ENCODE measurements around the gene ISY1. TPM values are rescaled to one million over a fixed set of nuclear protein-coding genes. Genes with fewer than 3 reads are reported as not detected.
"Not testable (repeated sequence)": the region's sequence is repeated elsewhere in the genome, so short reads cannot be mapped to it uniquely, and the experiment has no call there.

ISY1 gene
- total RNA-seq, 2 experiments from 2014 or later: 56.9 to 60.9 TPM

DNA sequence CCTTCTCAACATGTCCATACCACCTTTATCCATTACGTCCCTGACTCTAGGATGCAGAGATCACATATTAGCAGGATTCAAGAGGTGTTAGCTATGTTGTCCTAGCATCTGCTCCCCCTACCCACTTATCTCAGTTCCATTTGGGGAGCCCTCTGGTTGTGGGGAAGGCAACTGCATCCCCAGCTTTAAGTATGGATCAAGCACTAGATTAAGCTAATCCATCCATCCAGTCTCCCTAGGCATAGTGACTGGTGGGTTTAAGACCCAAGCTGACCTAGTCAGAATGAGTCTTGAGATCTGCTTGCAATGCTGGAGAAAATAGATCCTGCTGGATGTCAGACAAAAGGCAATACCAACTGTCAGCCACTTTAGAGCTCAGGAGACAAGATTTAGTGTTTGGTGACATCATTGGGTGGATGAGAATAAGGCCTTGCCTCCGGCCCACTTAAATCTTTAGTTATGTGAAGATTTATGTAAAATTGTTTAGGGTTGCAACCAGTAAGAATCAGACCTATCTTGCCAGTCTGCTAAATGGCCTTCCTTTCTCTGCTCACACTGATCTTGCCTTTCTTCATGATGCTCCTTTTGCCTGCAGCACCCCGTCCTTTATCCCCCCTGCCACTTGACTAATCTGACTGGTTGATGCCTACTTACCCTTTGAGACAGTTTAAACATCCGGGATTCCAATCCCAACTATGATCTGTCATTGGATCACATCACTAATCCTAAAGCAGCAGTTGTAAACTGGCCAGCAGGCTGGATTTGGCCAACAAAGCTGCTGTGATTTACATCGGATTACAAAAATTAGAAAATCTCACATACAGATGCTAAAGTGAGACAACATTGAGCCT, 2.1 kb upstream of the ISY1 start:
- Mint-ChIP-seq H3K4me3 (peak overlapping the region; percentile 95), H3K27ac (peak overlapping the region; percentile 98), H3K4me1 (peaks cover 41% of the 10 kb centered on the region), H3K9me3 (no peaks in the 10 kb centered on the region), H3K36me3 (ENCODE audit: low read depth) (peaks cover 36% of the 10 kb centered on the region), H3K27me3 (no peaks in the 10 kb centered on the region)
- ChIA-PET POLR2A (interaction anchor here (0.8 kb wide), 1 partner anchor 36 kb away, joined by 4 read pairs; no protein-coding TSS in a partner anchor), CTCF (interaction anchor here (0.7 to 3.2 kb wide), 17 partner anchors 9 to 193 kb away, joined by 3 to 48 read pairs (median 5); partner anchors contain the start of genes CNBP and COPG1)
- DNase-seq: peak; percentile 22

DNA sequence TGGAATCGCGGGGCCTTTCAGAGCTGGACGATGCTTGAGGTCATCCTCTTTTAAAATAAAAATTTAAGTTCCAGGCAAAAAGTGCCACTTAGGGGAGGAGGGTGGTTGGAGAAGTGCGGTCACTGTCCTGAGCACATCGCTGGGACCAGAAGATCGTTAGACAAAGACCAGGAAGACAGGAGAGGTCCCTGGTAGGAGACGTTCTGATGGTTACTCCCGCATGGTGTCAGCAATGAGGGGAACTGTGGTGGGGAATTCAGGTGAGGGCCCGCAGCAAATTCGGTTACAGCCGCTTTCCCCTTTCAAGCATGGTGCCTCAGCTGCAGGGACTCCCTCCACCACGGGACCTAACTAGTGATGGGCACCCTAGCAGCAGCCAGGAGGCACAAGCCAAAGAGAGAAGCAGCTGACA, 1.0 kb upstream of the ISY1 start:
- Mint-ChIP-seq H3K4me1 (peaks cover 39% of the 10 kb centered on the region), H3K4me3 (peak overlapping the region; percentile 95), H3K27ac (peak overlapping the region; percentile 98), H3K9me3 (no peaks in the 10 kb centered on the region), H3K36me3 (ENCODE audit: low read depth) (peaks cover 34% of the 10 kb centered on the region), H3K27me3 (no peaks in the 10 kb centered on the region)
- POLR2A ChIA-PET: interaction anchor here (1.0 kb wide), 1 partner anchor 84 kb away, joined by 9 read pairs; no protein-coding TSS in a partner anchor
- CTCF ChIA-PET: interaction anchor here (0.7 to 3.2 kb wide), 23 partner anchors 8 to 512 kb away, joined by 3 to 48 read pairs (median 5); partner anchors contain the start of genes CNBP, COPG1 and RAB43
- DNase-seq: peak; percentile 43

DNA sequence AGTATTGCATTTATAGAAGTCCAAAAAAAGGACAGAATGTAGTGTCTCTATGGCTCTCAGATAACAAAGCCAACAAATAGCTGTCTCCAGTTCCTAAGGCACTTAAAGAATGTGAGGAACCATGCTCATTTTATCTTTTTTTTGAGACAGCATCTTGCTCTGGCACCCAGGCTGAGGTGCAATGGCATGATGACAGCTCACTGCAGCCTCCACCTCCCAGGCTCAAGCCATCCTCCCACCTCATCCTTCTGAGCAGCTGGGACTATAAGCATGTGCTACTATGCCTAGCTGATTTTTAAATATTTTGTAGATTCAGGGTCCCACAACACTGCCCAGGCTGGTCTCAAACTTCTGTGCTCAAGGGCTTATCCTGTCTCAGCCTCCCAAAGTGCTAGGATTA, 16.1 kb downstream of the ISY1 start:
- Mint-ChIP-seq H3K27ac (no peak overlapping the region), H3K4me1 (peaks cover 3% of the 10 kb centered on the region), H3K4me3 (no peak overlapping the region), H3K36me3 (ENCODE audit: low read depth) (peaks cover 31% of the 10 kb centered on the region), H3K27me3 (no peaks in the 10 kb centered on the region), H3K9me3 (no peaks in the 10 kb centered on the region)
- ChIA-PET CTCF (interaction anchor here (0.6 to 2.3 kb wide), 4 partner anchors 11 to 138 kb away, joined by 3 to 5 read pairs (median 3); no protein-coding TSS in a partner anchor), POLR2A (no interaction called here)
- no peak for DNase-seq

DNA sequence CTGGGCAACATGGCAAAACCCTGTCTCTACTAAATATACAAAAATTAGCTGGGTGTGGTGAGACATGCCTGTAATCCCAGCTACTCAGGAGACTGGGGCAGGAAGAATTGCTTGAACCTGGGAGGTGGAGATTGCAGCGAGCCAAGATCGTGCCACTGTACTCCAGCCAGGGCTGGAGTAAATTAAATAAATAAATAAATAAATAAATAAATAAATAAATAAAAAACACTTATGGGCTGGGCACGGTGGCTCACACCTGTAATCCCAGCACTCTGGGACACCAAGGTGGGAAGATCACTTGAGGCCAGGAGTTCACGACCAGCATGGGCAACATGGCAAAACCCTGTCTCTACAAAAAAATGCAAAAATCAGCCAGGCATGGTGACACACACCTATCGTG, 19.9 kb downstream of the ISY1 start:
- H3K27ac Mint-ChIP-seq, H3K27me3 Mint-ChIP-seq, CTCF ChIA-PET, DNase-seq, POLR2A ChIA-PET, H3K9me3 Mint-ChIP-seq, H3K4me1 Mint-ChIP-seq, H3K4me3 Mint-ChIP-seq: not testable (repeated sequence)
- peaks cover 26% of the 10 kb centered on the region for H3K36me3 Mint-ChIP-seq (ENCODE audit: low read depth)

DNA sequence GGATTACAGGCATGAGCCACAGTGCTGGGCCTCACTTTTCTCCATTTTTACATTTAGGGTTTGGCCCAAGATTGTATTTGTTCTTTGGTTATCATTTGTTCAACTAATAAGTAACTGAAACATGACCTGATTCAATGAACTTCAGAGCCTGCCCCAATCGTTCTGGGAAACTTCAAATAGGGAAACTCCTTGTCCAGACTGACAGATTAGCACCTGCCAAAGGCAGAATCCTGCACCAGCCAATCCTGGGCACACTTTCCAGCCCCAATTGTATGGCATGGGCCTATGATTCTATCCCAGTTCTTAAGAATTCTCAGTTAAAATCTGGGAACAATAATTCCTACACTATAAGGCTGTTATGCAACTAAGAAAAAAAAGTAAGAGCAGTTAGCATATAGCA, 21.0 kb downstream of the ISY1 start:
- Mint-ChIP-seq H3K4me3 (no peak overlapping the region), H3K4me1 (no peaks in the 10 kb centered on the region), H3K27me3 (no peaks in the 10 kb centered on the region), H3K36me3 (ENCODE audit: low read depth) (peaks cover 18% of the 10 kb centered on the region), H3K9me3 (no peaks in the 10 kb centered on the region), H3K27ac (no peak overlapping the region)
- CTCF ChIA-PET: no interaction called here
- no peak for DNase-seq
- POLR2A ChIA-PET: no interaction called here

DNA sequence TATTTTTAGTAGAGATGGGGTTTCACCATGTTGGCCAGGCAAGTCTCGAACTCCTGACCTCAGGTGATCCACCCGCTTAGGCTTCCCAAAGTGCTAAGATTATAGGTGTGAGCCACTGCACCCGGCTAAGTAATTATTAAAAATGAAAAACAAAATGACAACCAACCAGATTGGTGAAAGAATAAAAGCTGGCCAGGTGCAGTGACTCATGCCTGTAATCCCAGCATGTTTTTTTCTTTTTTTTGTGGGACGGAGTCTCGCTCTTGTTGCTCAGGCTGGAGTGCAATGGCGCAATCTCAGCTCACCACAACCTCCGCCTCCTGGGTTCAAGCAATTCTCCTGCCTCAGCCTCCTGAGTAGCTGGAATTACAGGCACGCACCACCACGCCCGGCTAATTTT, 24.6 kb downstream of the ISY1 start:
- CTCF ChIA-PET: interaction anchor here (1.0 kb wide), 1 partner anchor 30 kb away, joined by 3 read pairs; no protein-coding TSS in a partner anchor
- H3K27me3 Mint-ChIP-seq, H3K4me1 Mint-ChIP-seq, H3K9me3 Mint-ChIP-seq, H3K27ac Mint-ChIP-seq, DNase-seq, POLR2A ChIA-PET, H3K4me3 Mint-ChIP-seq: not testable (repeated sequence)
- H3K36me3 Mint-ChIP-seq (ENCODE audit: low read depth): peaks cover 39% of the 10 kb centered on the region

DNA sequence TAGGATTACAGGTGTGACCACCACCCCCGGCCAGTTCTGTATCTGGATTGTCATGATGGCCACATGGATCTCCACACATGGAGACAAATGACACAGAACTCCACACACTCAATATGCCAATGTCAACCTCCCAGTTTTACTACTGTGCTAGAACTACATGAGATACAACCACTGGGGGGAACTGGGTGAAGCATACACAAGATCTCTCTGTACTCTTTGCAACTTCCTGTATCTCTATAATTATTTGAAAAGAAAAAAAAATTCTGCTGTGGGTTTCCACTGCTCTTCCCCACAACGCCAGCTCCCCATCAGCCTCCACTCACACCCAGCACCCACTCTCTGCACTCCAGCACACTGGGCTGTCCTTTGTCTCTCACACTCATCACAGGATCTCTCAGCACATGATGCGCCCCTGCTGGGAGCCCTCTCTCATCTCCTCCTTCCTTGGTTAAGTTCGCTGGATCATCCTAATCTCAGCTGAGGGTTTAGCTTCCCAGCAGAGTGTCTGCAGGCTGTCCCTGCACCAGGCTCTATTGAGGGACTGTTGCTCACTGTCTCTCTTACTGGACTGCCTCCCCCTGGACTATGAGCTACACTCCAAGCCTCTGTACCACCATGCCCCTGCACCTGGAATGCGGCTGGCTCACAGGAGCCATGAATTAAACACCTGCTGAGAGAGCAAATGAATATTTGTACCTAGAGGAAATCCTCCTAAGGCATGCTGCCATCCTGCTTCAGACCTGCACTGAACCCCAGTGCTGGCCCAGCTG, 28.6 kb downstream of the ISY1 start:
- Mint-ChIP-seq H3K27ac (peak overlapping the region; percentile 15), H3K27me3 (no peaks in the 10 kb centered on the region), H3K36me3 (ENCODE audit: low read depth) (peaks cover 42% of the 10 kb centered on the region), H3K4me3 (no peak overlapping the region), H3K4me1 (peaks cover 7% of the 10 kb centered on the region), H3K9me3 (no peaks in the 10 kb centered on the region)
- no peak for DNase-seq
- CTCF ChIA-PET: interaction anchor here (1.3 to 2.9 kb wide), 4 partner anchors 10 to 113 kb away, joined by 3 to 9 read pairs (median 4); partner anchors contain the start of gene RAB43
- POLR2A ChIA-PET: no interaction called here

DNA sequence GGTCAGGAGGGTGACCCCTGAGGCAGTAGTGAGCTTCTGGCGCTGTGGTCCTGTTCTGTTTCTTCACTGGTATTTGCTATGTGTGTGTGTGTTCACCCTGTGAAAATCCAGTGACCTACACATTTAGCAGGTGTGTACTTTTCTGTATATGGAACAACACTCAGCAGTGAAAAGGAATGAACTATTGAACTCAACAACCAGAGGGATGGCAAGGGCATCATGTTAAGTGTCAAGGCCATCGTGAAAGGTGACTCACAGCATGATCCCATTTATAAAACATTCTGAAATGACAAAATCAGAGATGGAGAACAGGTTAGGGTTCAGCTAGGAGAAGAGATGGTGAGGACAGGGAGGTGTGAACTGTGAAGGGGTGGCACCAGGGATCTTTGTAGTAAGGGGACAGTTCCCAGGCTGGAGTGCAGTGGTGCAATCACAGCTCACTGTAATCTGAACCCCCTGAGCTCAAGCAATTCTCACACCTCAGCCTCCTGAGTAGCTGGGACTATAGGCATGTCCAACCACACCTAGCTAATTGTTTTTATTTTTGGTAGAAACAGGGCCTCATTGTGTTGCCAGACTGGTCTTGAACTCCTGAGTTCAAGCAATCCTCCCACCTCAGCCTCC, 29.3 kb downstream of the ISY1 start:
- H3K9me3 Mint-ChIP-seq: no peaks in the 10 kb centered on the region
- ChIA-PET POLR2A (interaction anchor here (0.6 kb wide), 2 partner anchors 26 to 94 kb away, joined by 4 to 7 read pairs; no protein-coding TSS in a partner anchor), CTCF (interaction anchor here (1.3 to 2.9 kb wide), 4 partner anchors 9 to 114 kb away, joined by 3 to 9 read pairs (median 4); partner anchors contain the start of gene RAB43)
- H3K4me1 Mint-ChIP-seq: peaks cover 8% of the 10 kb centered on the region
- DNase-seq: no peak
- H3K27me3 Mint-ChIP-seq: no peaks in the 10 kb centered on the region
- peaks cover 41% of the 10 kb centered on the region for H3K36me3 Mint-ChIP-seq (ENCODE audit: low read depth)
- H3K4me3 Mint-ChIP-seq: no peak overlapping the region
- peak overlapping the region; percentile 15 for H3K27ac Mint-ChIP-seq

DNA sequence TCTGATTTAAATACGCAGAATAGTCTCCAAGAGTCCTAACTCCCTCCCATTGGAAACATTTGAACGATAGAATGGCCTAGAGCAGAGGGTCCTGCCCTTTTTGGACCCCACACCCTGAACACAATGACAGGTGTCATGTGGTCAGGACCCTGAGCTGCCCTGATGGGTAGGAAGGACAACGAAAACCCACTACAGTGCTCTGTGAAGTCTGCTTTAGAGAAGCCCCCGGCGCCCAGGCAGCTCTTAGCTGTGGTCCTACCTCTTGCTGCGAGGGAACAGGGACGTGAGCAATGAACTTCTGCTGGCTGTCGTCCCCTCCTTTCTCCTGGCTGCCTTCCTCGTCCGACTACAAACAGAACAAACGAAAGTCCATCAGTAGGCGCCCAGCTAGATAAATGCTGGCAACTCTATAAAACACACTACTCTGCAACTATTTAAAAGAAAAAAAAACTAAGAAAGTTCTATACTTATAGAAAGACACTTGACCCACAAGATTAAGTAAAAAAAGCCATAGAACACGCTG, 30.5 kb downstream of the ISY1 start:
- ChIA-PET POLR2A (no interaction called here), CTCF (interaction anchor here (1.1 to 2.9 kb wide), 2 partner anchors 9 to 171 kb away, joined by 3 to 9 read pairs; partner anchors contain the start of gene RAB43)
- Mint-ChIP-seq H3K4me1 (peaks cover 8% of the 10 kb centered on the region), H3K36me3 (ENCODE audit: low read depth) (peaks cover 41% of the 10 kb centered on the region), H3K9me3 (no peaks in the 10 kb centered on the region), H3K4me3 (no peak overlapping the region), H3K27ac (no peak overlapping the region), H3K27me3 (no peaks in the 10 kb centered on the region)
- DNase-seq: no peak

DNA sequence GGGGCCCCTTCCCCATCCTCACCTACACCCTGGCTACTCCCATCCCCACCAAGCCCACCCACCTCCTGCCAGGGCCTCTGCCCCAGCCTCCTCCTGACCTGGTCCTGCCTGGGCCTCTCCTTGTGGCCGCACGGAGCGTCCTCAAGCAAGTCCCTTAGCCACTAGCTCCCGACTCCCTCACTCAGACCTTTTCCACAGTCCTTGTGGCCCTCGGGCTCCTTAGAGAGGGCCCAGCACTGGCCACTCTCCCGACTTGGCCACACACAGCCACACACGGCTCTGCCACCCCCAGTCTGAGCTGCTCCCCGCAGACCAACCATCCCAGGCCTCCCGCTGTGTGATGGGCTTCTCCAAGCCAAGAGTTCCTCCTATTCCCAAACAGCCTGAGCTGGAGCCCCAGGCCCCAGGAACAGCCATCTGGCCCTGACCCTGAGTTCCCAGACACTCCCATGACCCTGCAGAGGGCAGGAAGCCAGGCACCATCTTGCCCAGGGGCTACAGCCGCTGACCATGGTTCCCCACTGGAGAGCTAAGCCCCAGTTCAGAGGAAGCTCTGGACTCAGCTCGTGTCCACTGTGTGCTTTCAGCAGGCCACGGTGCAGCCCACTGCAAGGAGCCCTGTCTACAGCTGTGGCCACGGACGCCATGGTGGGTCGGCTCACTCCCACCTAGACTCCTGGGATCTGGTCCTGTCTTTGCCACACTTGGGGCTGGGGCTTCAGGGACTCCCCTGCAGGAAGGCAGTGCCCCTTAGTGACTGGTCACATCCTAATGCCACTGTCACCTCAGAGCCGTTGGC, 32.3 kb downstream of the ISY1 start:
- no peak overlapping the region for H3K27ac Mint-ChIP-seq
- no peaks in the 10 kb centered on the region for H3K9me3 Mint-ChIP-seq
- H3K4me3 Mint-ChIP-seq: no peak overlapping the region
- H3K27me3 Mint-ChIP-seq: no peaks in the 10 kb centered on the region
- POLR2A ChIA-PET: no interaction called here
- CTCF ChIA-PET: interaction anchor here (0.6 to 1.2 kb wide), 2 partner anchors 41 to 120 kb away, joined by 3 read pairs; no protein-coding TSS in a partner anchor
- peaks cover 8% of the 10 kb centered on the region for H3K4me1 Mint-ChIP-seq
- peaks cover 32% of the 10 kb centered on the region for H3K36me3 Mint-ChIP-seq (ENCODE audit: low read depth)
- no peak for DNase-seq

DNA sequence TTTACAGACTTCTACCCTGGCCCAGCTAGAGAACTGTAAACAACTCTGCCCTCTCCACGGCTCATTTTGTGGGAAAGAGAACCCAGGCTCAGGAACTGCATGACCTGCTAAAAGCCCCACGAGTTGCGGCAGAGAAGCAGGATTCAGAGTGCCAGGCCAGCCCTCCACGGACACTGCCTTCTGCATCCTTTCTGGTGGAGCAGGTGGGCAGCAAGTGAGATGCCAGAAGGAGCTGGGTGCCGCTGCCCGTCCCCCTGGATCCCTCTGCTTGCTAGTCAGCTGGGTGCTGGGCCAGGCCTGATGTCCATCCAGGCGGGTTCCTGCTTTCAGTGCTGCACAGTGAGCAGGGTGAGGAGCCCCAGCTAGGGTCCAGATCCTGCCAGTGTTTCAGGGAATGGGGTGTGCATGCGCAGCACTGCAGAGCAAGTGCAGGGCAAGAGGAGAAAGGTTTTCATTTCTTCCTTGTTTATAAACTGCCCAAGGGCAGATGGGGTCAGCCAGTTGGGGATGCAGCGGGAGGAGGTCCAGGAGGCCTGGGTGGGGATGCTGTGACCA, 34.1 kb downstream of the ISY1 start:
- H3K36me3 Mint-ChIP-seq (ENCODE audit: low read depth): peaks cover 17% of the 10 kb centered on the region
- DNase-seq: no peak
- no peak overlapping the region for H3K27ac Mint-ChIP-seq
- H3K27me3 Mint-ChIP-seq: no peaks in the 10 kb centered on the region
- POLR2A ChIA-PET: interaction anchor here (1.1 kb wide), 1 partner anchor 36 kb away, joined by 4 read pairs; no protein-coding TSS in a partner anchor
- no peaks in the 10 kb centered on the region for H3K9me3 Mint-ChIP-seq
- H3K4me1 Mint-ChIP-seq: peaks cover 15% of the 10 kb centered on the region
- CTCF ChIA-PET: no interaction called here
- H3K4me3 Mint-ChIP-seq: no peak overlapping the region
